Gastrocnemius medialis (tissue), 4 donors: Measurements from ENCODE around the gene STMND1.

Source experiments
- POLR2A ChIP-seq, 2 donors: fragments of 450-650 bp; IDR thresholded peaks; one replicate each; pipeline ENCODE4 v1.6.1; 2017; ENCODE audit warnings: antibody characterized with exemption in 2 of 2, mild to moderate bottlenecking in 2 of 2, moderate library complexity in 2 of 2
- TF ChIP-seq, protein P1 (sequence below), 5 experiments: fragments of 450-650 bp in 3 of 5; fragments of 200-600 bp in 2 of 5; sonication (generic) in 2 of 5; IDR thresholded peaks in 4 of 5; conservative IDR thresholded peaks in 1 of 5; 1 replicate in 4 of 5; 2 replicates in 1 of 5; pipeline ENCODE4 v1.5.1; 2016 to 2019; ENCODE audit warnings: antibody characterized with exemption in 5 of 5, mild to moderate bottlenecking in 3 of 5, moderate library complexity in 3 of 5

DNA sequence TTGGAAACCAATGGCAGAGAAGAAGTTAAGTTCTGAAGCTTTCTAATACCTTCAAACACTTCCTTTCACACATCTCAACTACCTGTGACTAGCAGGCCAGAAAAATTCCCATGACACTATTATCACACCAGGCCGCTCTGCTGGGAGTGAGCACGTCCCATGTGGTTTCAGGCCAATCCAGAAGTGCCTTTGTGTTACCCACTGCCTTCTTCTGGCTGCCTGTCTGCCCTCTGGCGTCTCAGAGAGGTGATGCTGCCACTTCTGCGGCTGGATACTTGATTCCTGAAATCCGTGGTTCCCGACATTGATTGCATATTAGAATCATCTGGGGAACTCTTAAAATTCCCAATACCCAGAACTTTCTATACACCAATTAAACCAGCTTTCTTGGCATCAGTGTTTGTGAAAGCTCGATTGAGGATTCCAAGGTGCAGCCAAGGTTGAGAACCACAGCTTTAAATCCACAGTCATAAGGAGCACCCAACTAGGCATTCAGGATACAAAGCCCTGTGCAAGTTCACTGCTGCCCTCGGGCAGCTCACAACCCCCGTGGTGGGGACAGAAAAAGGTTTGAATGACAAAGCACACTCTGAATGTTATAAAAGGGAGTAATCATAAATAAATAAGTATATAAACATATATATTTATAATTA lies 65.6 kb downstream of the STMND1 start:
- TF ChIP-seq, protein P1, sequence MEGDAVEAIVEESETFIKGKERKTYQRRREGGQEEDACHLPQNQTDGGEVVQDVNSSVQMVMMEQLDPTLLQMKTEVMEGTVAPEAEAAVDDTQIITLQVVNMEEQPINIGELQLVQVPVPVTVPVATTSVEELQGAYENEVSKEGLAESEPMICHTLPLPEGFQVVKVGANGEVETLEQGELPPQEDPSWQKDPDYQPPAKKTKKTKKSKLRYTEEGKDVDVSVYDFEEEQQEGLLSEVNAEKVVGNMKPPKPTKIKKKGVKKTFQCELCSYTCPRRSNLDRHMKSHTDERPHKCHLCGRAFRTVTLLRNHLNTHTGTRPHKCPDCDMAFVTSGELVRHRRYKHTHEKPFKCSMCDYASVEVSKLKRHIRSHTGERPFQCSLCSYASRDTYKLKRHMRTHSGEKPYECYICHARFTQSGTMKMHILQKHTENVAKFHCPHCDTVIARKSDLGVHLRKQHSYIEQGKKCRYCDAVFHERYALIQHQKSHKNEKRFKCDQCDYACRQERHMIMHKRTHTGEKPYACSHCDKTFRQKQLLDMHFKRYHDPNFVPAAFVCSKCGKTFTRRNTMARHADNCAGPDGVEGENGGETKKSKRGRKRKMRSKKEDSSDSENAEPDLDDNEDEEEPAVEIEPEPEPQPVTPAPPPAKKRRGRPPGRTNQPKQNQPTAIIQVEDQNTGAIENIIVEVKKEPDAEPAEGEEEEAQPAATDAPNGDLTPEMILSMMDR (IDR thresholded peaks at IDR 0.05 in 4 of 5, conservative IDR thresholded peaks at IDR 0.05 in 1 of 5) = peak; percentile 51 to 72 (median 60)
- peak in 1 of 2 donors; percentile 11 for TF ChIP-seq POLR2A (IDR thresholded peaks at IDR 0.05)
